A673 (cell line): ENCODE data around the gene BEGAIN. TPM values are rescaled to one million over a fixed set of nuclear protein-coding genes. Genes with fewer than 3 reads are reported as not detected.

Experiments used
- BruUV-seq: library from RNA; stranded (reverse); fragments of 400-500 nt; replicated peaks from 2 replicates; lab custom pipeline; 2021; lab: Mats Ljungman, UMichigan
- CTCF ChIA-PET: fragments of 300-600 bp; sonication (Branson Sonifier 250); formaldehyde crosslinking; loops from one replicate; lab custom pipeline; 2022; ENCODE audit warnings: antibody characterized with exemption; lab: Charles Lee
- POLR2A ChIA-PET: fragments of 300-600 bp; sonication (Branson Sonifier 250); formaldehyde crosslinking; loops from one replicate; lab custom pipeline; 2022; ENCODE audit warnings: antibody characterized with exemption; ENCODE audit not compliant: low non-redundant PET; lab: Charles Lee
- DNase-seq: peaks from one replicate; pipeline ENCODE4 v3.0.0-alpha.2; 2015; ENCODE audit warnings: low spot score
- H3K27ac ChIP-seq: fragments of 200-600 bp; sonication (generic); 2 replicates; pipeline ENCODE4 v1.5.1; 2016; ENCODE audit warnings: mixed run types, low read depth, mild to moderate bottlenecking, mixed read lengths, antibody characterized with exemption, low read length; ENCODE audit not compliant: poor library complexity, severe bottlenecking
- H3K27me3 ChIP-seq: fragments of 200-600 bp; sonication (generic); replicated peaks from 2 replicates; pipeline ENCODE4 v1.6.1; 2017; ENCODE audit warnings: mixed run types, low read depth, mild to moderate bottlenecking, mixed read lengths, antibody characterized with exemption, low read length; ENCODE audit not compliant: insufficient read depth, poor library complexity
- H3K36me3 ChIP-seq: fragments of 200-600 bp; sonication (generic); 2 replicates; pipeline ENCODE4 v1.6.1; 2016; ENCODE audit warnings: mixed run types, mild to moderate bottlenecking, mixed read lengths, antibody characterized with exemption, low read length; ENCODE audit not compliant: insufficient read depth, poor library complexity, severe bottlenecking
- H3K4me1 ChIP-seq: fragments of 200-600 bp; sonication (generic); 2 replicates; pipeline ENCODE4 v1.6.1; 2017; ENCODE audit warnings: mixed run types, mild to moderate bottlenecking, mixed read lengths, antibody characterized with exemption, low read length; ENCODE audit not compliant: insufficient read depth, poor library complexity, severe bottlenecking
- H3K4me3 ChIP-seq: fragments of 200-600 bp; sonication (generic); 2 replicates; pipeline ENCODE4 v1.5.1; 2016; ENCODE audit warnings: low read depth, mixed run types, mild to moderate bottlenecking, mixed read lengths, low read length; ENCODE audit not compliant: poor library complexity, severe bottlenecking
- H3K9me3 ChIP-seq: fragments of 200-600 bp; sonication (generic); 2 replicates; pipeline ENCODE4 v1.6.1; 2016; ENCODE audit warnings: mixed run types, low read depth, mild to moderate bottlenecking, mixed read lengths, antibody characterized with exemption, low read length; ENCODE audit not compliant: poor library complexity, severe bottlenecking
- EZH2 ChIP-seq: fragments of 200-600 bp; sonication (generic); IDR thresholded peaks from 2 replicates; pipeline ENCODE4 v1.6.1; 2017; ENCODE audit warnings: borderline replicate concordance, low read depth, mild to moderate bottlenecking, mixed read lengths, antibody characterized with exemption, low read length; ENCODE audit not compliant: poor library complexity, severe bottlenecking
- intact Hi-C: fragments of 100-400 bp; cut with micrococcal nuclease; formaldehyde crosslinking; loops from one replicate; pipeline ENCODE4 v1.10.0; 2022; ENCODE audit not compliant: unreplicated experiment
- total RNA-seq: library from RNA; stranded (reverse); gene quantifications from 2 replicates; pipeline ENCODE4 v1.2.3, GENCODE V29; 2021
- TF ChIP-seq, protein P1 (sequence below): fragments of 300-800, 200-600 bp; sonication (generic); conservative IDR thresholded peaks from 2 replicates; pipeline ENCODE4 v1.5.1; 2017; ENCODE audit warnings: low read depth, mild to moderate bottlenecking, antibody characterized with exemption, low read length, moderate library complexity, mixed read lengths

The BEGAIN gene
- total RNA-seq, 1 experiment from 2014 or later: 0.84 TPM

DNA sequence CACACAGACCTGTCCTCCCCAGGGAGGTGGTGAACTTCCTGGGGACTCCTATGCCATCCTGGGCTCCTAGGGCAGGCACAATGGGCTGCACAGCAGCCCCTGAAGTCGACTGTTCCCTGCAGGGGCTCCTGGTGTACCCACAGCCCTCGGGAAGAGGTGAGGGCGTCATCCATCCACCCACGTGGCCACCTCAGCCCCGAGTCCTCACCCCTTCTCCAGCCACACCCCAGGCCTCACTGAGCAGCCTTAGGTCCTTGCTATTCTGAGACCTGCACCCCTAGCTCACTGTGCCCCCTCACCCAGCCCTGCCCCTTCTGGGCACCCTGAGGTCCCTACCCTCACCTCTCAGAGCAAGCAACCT, 38.9 kb downstream of the BEGAIN start:
- no peak overlapping the region for H3K27ac ChIP-seq
- ChIA-PET CTCF (no interaction called here), POLR2A (no interaction called here)

DNA sequence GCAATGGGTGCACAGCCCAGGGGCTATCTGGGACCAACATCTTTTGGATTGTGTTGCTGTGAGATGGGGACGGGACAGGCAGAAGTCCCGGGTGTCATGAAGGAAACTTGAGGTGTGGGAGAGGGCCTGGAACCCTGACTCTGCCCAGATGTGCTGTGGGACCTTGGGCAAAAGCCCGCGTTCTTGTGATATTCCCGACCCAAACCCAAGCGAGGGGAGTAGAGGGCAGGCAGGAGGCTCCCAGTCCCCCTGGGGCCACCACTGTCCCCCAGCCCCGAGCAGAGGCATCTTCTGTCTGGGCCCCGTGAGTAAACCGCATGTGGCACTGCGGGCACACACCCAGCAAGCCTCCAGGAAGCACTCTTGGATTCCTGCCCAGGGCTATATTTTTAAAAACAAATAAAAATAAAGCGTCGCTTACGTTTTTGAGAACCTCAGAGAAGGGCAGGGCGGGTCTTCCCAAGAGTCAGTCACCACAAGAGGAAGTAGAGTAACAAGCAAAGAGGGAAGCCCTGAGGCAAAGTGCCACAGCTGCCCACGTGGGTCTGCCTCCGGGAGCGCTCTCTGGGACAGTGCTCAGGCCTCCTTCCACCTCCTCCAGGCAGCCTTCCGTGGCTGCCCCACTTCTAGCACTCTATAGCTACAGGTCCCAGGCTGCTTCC, 39.5 kb downstream of the BEGAIN start:
- DNase-seq: peak; percentile 35

More for the DNA sequence above, 38.9 kb downstream of the BEGAIN start:
- Histone ChIP-seq H3K4me3 (no peak overlapping the region), H3K27me3 (no peaks in the 10 kb centered on the region), H3K36me3 (no peaks in the 10 kb centered on the region), H3K9me3 (no peaks in the 10 kb centered on the region), H3K4me1 (peaks cover 6% of the 10 kb centered on the region)
- DNase-seq: no peak
- no TSS peak for BruUV-seq
- TF ChIP-seq EZH2: no peak
- TF ChIP-seq, protein P1, sequence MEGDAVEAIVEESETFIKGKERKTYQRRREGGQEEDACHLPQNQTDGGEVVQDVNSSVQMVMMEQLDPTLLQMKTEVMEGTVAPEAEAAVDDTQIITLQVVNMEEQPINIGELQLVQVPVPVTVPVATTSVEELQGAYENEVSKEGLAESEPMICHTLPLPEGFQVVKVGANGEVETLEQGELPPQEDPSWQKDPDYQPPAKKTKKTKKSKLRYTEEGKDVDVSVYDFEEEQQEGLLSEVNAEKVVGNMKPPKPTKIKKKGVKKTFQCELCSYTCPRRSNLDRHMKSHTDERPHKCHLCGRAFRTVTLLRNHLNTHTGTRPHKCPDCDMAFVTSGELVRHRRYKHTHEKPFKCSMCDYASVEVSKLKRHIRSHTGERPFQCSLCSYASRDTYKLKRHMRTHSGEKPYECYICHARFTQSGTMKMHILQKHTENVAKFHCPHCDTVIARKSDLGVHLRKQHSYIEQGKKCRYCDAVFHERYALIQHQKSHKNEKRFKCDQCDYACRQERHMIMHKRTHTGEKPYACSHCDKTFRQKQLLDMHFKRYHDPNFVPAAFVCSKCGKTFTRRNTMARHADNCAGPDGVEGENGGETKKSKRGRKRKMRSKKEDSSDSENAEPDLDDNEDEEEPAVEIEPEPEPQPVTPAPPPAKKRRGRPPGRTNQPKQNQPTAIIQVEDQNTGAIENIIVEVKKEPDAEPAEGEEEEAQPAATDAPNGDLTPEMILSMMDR: no peak
- intact Hi-C loops: no loop called here

DNA sequence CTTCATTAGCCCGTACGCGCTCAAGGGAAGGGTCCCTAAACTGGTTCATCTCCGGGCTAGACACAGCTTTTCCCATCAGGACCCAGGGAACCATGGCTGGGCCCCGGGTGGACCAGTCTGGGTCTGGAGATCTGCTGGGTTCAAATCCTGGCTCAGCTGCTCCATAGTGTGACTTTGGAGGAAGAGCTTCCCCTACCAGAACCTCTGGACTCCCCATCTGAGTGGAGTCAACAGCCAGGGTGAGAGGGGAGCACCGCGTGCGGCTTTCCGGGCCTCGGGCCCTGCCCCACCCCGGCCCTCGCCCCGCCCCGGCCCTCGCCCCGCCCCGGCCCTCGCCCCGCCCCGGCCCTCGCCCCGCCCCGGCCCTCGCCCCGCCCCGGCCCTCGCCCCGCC, 41.2 kb downstream of the BEGAIN start:
- Histone ChIP-seq H3K27ac (no peak overlapping the region), H3K4me1 (peaks cover 6% of the 10 kb centered on the region), H3K4me3 (no peak overlapping the region), H3K27me3 (no peaks in the 10 kb centered on the region), H3K36me3 (no peaks in the 10 kb centered on the region), H3K9me3 (no peaks in the 10 kb centered on the region)
- ChIA-PET POLR2A (no interaction called here), CTCF (no interaction called here)
- BruUV-seq: no TSS peak
- intact Hi-C loops: no loop called here
- TF ChIP-seq, protein P1: no peak
- TF ChIP-seq EZH2: no peak
- DNase-seq: no peak

More for the DNA sequence above, 39.5 kb downstream of the BEGAIN start:
- Histone ChIP-seq H3K27ac (no peak overlapping the region), H3K36me3 (no peaks in the 10 kb centered on the region), H3K4me3 (no peak overlapping the region), H3K9me3 (no peaks in the 10 kb centered on the region), H3K27me3 (no peaks in the 10 kb centered on the region), H3K4me1 (peaks cover 6% of the 10 kb centered on the region)
- no TSS peak for BruUV-seq
- TF ChIP-seq, protein P1: no peak
- TF ChIP-seq EZH2: no peak
- CTCF ChIA-PET: no interaction called here
- POLR2A ChIA-PET: no interaction called here
- intact Hi-C loops: no loop called here
